Astrocyte of the hippocampus (primary cell): ENCODE results near the gene OPTC.
"Not testable (repeated sequence)": the region's sequence is repeated elsewhere in the genome, so short reads cannot be mapped to it uniquely, and the experiment has no call there.

Source experiments
- DNase-seq: peaks from one replicate; pipeline ENCODE4 v3.0.0; 2011; ENCODE audit warnings: low read depth, low spot score

The OPTC gene

DNA sequence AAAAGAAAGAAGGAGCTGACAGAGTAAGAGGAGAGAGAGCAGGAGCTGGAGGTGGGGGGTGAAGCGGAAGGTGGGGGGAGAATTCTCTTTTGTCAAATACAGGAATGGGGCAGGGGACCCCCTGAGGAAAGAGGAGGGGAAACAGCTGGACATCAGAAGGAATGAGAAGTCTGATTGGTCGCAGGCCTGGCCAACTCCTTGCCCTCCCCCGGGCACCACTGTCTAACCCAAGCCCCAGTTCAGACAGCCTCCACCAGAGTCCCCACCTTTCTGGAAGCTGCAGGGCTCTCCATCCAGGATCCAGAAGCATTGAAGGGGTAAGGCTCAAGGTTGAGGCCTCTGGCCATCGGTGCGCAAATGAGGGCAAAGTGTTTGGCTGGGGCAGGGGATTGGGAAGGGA, at the start of gene OPTC:
Gene OPTC (plus strand): TSS at position 253 of the 400 bp plus-strand sequence. CDS start 1,853 bp downstream, outside the sequence.
- DNase-seq = no peak

DNA sequence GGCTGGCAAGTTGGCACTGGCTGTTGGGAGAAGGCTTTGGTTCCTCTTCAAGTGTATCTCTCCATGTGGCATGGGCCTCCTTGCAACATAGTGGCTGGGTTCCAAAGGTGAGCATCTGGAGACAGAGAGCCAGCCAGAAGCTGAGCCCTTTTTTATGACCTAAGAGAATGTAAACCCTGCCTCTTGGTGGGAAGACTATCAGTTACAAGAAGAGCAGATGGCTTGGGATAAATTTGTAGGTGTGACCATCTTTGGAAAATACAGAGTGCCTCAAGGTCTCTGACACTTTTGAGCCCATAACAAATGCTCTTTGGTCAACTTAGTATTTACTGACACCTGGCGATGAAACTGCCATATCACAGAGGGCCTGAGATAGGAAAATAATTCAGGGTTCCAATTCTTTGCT, 49.8 kb upstream of the OPTC start:
- DNase-seq = no peak

DNA sequence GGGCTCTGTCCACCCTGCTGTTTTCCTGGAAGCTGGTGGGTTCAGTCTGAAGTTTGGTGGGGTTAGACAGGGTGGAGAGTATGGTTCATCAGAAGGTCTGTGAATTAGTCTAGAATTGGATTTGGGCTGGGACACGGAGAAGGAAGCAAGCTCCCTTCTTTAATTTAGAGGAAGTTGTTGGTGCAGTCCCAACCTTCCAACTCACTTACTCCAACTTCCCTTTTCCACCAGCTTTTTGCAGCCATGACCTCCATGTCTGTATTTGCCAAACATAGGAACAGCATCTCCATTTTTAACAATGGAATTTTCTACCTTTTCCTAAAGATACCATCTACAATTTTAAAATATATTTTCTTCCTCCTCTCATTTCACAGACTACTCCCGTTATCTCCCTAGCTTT, 46.8 kb upstream of the OPTC start:
- DNase-seq = no peak

DNA sequence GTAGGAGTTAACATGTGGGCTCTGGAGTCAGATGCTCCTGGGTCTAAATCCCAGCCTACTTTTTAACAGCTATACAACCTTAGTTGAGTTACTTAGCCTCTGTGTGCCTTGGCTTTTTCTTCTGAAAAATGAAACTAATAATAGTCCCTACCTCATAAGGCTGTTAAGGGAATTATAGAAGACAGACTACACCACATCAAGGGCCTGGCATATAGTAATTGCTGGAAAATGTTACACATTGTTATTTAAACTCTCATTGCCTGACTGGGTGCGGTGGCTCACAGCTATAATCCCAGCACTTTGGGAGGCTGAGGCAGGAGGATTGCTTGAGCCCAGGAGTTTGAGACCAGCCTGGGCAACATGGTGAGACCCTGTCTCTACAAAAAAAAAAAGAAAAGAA, 46.4 kb upstream of the OPTC start:
- DNase-seq = not testable (repeated sequence)

GRCh38 chr1:203448521-203449061, 45.4 kb upstream of the OPTC start:
- DNase-seq = no peak

DNA sequence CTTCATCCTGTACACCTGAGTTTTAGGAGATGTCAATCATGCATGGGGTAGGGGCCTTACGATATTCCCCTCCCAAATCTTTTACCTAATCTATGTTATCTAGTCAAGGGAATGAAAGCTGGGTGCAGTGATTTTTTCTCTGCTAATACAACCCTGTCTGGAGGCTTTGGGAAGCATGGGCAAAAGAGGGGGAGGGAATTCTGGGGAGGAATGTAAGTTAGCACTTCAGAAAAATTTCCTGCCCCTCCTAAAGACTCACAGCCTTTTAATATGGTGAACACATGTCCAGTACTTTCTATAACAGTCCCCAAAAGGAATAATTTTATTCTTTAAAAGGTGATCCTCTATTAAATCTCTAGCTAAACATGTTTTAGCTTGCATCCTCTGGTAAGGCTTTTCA, 44.0 kb upstream of the OPTC start:
- DNase-seq = no peak

GRCh38 chr1:203450479-203451149, 43.3 kb upstream of the OPTC start:
- DNase-seq = no peak

DNA sequence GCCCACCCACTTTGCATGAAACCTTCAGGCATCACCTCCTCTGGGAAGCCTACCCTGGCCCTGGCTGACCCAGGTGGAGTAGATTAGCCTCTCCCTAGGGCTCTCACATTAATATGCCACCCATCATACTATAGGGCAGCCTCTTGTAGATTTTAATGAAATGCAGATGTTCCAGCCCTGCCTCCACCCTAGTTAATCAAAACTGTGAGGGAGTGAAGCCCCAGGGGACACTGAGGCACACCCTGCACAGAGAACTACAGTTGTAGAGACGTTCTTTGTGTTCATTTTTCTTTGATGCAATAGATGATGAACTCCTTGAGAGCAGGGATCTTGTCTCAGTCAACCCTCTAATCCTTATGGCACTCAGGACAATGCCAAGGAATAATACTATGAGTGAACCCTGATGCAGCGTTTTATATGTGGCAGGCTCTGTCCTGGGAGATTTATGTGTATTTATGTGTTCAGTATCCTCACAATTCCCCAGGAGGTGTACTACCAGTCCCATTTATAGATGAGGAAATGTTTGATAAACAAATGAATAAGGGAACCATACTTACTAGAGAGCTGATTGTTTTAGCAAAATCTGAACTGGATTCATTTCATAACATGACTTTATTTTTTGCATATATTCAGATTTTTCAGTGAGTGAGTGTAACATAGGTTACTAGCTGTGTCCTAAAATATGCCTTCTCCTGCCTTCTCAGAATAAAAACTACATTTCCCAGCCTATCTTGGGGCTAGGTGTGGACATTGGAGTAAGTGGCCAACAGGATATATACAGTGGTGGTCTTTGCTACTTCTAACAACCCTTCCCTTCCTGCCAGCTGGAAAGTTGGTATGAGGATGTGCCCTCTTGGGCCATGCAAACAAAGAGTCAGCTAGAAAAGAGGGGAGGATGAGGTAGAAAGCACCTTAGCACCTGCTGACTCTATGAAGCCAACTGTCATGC, 41.8 kb upstream of the OPTC start:
- DNase-seq = no peak

DNA sequence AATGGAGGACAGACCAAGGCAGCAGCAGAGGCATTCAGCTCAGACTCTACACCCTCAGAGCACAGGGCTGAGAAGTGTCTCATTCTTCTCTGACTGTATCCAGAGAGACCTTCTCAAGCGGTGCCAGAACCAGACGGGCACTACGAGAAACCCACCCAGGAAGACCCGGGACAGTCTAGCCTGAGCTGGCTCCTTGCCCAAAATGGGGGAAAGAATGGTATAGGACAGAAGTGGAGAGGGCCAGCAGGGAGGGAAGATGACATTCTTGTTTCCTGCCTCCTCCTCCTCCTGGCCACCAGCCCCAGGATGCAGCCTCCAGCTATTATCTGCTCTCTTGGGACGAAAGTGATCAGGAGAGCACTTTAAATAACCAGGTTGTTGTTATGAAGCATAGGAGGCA, 40.9 kb upstream of the OPTC start:
- DNase-seq = no peak

DNA sequence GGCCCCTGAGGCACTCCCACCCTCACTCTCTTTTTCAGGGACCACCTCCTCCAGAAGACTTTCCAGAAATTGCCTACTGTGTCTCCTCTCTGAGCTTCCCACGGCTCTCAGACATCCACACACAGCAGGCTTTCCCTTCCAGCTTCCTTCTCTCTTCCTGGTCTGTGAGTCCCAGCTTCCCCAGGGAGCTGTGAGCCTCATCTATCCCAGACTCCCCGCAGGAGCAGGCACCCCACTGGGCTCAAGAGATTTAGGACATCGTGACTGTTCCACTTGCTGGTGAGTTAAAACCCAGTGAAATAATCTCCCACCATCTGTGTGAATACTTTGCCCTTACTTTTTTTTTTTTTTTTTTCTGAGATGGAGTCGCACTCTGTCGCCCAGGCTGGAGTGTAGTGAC, 40.3 kb upstream of the OPTC start:
- no peak for DNase-seq

DNA sequence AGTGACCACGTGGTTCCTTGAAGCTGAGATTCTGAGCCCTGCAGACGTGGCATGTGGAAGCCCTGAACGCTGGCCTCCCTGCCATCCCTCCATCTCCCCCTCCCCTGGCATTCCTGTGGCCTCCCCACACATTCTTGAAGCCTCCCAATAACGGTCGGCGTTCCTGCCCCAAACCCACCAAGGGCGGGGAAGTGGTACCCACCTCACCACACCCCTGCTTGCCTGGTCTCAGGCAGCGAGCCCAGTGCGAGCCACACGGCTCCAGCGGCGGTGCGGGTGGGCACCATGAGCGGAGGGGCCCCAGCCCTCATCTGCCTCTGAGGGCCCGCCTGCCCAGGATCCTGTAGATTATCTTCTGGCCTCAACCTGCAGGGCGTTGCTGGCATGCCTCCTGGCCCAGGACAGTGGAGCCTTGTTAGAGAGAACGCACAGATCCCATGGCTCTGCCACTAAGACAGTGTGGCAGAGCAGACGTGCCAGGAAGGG, 38.9 kb upstream of the OPTC start:
- peak; percentile 84 for DNase-seq

DNA sequence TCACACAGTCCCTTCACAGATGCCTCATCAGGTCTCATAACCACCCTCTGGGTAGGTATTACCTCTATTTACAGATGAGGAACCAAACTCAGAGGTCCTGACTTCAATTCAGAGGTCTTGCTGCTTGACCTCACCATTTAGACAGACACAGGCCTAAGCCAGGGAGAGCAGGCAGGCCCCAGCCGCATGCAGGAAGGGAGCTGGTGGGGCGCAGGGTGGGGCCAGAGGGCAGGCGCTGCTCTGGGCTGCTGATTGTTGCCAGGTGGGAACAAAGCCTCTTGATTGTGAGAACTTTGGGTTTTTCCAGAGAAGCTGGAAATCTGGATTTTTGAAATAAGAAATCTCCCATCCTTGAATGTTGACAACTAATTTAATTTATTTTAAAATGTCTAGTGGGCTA, 38.2 kb upstream of the OPTC start:
- no peak for DNase-seq

DNA sequence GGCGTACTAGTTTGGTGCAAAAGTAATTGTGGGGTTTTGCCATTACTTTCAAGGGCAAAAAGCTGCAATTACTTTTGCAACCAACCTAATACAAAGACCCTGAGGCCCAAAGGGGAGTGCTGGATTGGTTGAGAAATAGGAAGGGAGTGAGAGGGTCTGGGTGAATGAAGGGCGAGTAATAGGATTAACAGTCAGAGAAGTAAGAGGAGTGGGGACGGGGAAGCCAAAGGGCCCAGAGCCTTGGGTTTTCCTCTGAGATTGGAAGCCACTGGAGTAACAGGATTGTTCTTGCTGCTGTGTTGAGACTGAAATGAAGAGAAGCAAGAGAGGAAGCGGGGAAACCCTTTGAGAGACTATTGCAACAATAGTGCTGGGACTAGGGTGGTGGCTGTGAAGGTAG, 37.4 kb upstream of the OPTC start:
- DNase-seq = no peak

- no peak for DNase-seq
These were observed 35.9 kb upstream of the OPTC start for GRCh38 chr1:203458078-203458477.

- no peak for DNase-seq
These were observed 34.2 kb upstream of the OPTC start for GRCh38 chr1:203459671-203460201.

DNA sequence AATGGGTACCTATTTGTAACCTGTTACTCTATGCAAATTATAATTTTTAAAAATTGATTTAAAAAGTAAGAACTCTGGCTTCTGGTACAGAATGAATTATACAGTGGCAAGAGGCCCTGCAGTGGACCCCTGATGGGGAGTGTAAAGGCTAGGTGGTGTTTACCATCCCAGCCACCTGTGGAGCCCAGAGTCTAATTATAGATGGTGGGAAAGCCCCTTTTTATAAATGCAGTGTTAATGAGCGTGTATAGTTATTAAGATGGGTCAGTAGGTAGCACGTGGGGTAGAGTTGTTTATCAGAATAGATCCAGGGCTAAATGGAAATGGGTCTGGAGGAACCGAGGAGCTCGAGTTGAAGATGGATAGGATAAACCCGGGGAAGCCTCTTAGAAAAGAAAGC, 32.2 kb upstream of the OPTC start:
- no peak for DNase-seq

DNA sequence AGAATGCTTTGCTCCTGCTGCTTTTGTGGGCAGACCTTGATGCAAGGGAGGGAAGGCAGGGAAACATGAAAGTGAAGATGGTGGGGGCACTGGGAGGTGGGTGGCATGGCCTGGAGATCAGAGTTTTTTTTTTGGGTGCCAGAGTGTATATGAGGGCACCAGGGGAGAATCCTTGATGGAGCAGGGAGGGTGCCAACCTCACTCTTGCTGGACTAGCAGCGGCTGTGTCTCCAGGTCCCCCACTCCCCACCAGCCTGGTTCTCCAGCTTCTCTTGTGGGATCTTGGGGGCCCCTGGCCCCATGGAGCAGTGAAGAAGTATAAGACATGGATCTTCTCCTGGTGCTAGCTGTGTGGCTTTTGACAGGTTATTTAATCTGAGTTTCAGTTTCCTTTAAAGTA, 31.8 kb upstream of the OPTC start:
- no peak for DNase-seq

DNA sequence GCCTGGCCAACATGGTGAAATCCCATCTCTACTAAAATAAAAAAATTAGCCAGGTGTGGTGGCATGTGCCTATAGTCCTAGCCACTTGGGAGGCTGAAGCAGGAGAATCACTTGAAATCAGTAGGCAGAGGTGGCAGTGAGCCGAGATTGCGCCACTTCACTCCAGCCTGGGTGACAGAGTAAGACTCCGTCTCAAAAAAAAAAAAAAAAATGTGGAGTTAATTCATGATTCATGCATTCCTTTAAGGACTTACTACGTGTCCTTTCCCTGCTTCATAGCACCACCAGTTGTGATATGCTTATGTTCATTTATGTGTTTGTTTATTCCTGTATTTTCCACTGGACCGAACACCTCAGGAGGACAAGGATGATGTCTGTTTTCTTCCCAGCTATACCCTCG, 31.1 kb upstream of the OPTC start:
- peak; percentile 48 for DNase-seq

DNA sequence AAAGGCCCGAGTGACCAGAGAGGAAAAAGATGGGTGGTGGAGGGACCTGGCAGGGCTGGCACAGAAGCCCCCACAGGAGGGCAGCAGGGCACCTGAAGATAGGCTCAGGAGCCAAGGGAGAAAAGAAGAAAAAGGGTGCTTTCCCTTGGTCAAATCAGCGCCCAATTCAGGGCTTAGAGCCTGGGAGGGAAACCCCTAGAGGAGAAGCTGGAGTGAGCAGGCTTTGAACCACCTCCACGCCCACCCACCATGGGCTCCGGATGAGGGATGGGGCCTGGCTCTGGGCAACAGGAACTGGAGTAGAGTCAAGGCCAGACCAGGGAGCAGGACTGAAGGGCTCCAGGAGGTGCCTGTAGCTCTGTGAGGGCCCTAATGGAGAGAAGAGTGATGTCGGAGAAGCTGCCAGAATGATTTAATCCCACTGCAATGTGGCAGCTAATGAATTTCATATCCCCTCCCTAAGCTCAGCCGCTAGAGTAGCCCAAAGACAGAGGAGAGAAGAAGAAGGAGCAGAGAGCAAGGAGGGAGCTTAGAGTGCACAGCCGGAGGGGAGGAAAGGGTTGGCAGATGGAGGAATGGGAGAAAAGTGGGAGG, 30.4 kb upstream of the OPTC start:
- peak; percentile 76 for DNase-seq

- DNase-seq = peak; percentile 64
These were observed 29.7 kb upstream of the OPTC start for GRCh38 chr1:203464226-203464625.

- peak; percentile 26 for DNase-seq
These were observed 29.2 kb upstream of the OPTC start for GRCh38 chr1:203464743-203465142.
